GM10248 (cell line): ENCODE results near the gene EPB42.
"Not testable (repeated sequence)": the region's sequence is repeated elsewhere in the genome, so short reads cannot be mapped to it uniquely, and the experiment has no call there.

Experiments
- CTCF ChIA-PET: fragments of 300-600 bp; sonication (Branson Sonifier 250); formaldehyde crosslinking; extraction: SDS; loops from one replicate; lab custom pipeline; 2021; ENCODE audit warnings: antibody characterized with exemption; lab: Yijun Ruan, JAX
- POLR2A ChIA-PET: fragments of 350-650 bp; sonication (Branson Sonifier 250); formaldehyde crosslinking; extraction: SDS; loops from one replicate; lab custom pipeline; 2020; ENCODE audit warnings: antibody characterized with exemption; lab: Yijun Ruan, JAX
- DNase-seq: peaks from one replicate; pipeline ENCODE4 v3.0.0; 2012; ENCODE audit errors: extremely low spot score
- TF ChIP-seq, protein P1 (sequence below): IDR thresholded peaks from 2 replicates; pipeline ENCODE4 v1.5.1; 2012; ENCODE audit warnings: mild to moderate bottlenecking, low read depth; ENCODE audit errors: extremely low read depth, missing control alignments, control extremely low read depth

EPB42 gene

DNA sequence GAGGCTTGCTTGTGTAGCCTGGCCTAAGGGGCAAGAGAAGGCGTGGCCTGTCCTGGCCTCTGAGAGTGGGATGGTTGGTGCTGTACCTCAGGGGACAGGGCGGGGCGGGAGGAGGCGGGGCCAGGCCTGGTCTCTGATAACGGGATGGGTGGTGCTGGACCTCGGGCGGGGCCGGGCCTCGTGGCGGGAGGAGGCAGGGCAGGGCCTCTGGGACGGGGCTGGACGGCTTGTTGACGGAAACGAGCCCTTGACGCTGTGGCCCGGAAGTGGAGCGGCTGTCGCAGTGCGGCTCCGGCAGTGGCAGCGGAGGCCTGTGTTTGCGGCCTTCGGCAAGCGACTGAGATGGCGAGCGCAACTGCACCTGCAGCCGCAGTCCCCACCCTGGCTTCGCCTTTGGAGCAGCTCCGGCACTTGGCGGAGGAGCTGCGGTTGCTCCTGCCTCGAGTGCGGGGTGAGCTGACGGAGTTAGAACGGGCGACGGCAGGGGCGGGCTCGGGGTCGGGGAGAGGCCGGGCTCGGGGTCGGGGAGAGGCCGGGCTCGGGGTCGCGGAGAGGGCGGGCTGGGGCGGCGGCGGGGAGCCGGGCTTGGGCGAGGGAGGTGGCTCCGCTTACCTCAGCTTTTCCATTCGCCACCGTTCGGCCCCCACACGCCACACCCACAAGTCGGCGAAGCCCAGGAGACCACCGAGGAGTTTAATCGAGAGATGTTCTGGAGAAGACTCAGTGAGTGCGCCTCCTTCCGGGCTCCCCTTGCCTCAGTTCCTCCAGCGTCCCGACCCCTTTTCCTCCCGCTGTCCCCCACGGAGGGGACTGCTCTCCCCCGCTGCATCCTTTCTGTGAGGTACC lies 35.4 kb downstream of the EPB42 start, which contains the start of gene CCNDBP1:
Gene CCNDBP1, plus strand, starts transcription at position 247 of the 846 bp plus-strand sequence. Its CDS starts 96 bp downstream, at position 343.
- POLR2A ChIA-PET = no interaction called here
- CTCF ChIA-PET = interaction anchor here (0.6 to 3.0 kb wide), 5 partner anchors 9 to 123 kb away, joined by 3 to 19 read pairs (median 4); no protein-coding TSS in a partner anchor
- TF ChIP-seq, protein P1, sequence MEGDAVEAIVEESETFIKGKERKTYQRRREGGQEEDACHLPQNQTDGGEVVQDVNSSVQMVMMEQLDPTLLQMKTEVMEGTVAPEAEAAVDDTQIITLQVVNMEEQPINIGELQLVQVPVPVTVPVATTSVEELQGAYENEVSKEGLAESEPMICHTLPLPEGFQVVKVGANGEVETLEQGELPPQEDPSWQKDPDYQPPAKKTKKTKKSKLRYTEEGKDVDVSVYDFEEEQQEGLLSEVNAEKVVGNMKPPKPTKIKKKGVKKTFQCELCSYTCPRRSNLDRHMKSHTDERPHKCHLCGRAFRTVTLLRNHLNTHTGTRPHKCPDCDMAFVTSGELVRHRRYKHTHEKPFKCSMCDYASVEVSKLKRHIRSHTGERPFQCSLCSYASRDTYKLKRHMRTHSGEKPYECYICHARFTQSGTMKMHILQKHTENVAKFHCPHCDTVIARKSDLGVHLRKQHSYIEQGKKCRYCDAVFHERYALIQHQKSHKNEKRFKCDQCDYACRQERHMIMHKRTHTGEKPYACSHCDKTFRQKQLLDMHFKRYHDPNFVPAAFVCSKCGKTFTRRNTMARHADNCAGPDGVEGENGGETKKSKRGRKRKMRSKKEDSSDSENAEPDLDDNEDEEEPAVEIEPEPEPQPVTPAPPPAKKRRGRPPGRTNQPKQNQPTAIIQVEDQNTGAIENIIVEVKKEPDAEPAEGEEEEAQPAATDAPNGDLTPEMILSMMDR = peak; percentile 30
- peak; percentile 99 for DNase-seq

DNA sequence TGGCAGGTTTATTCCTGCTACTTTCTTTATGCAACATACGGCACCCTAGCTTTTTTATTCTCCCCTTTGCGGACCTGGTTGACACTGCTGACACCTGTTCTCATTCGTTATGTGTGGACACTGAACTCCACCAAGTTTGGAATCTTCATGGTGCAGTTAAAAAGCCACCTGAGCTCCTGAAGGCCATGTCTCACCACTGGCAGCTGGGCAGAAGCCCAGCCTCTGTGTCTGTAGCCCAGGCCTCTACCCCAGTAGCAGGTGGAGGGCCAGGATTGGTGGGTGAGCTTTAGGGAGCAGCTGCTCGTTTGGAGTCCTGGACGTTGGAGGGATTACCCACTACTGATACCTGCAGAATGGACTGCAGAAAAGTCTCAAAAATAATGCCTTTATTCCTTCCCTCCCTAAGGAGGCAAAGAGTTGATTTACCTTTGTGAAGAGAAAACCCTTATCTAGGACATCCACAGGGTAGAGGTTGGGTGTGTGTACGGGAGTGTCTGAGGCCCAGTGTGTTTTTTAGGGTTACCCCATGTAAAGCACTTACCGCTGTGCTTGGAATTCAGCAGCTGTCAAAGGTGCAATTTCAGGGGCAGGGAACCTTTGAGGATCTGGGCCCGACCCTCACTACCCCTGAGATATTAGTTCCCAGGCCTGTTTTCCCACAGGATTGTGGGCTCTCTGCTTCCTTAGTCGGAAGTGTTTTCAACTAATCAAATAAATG lies 36.3 kb downstream of the EPB42 start:
- ChIA-PET POLR2A (no interaction called here), CTCF (interaction anchor here (0.9 to 3.0 kb wide), 7 partner anchors 8 to 101 kb away, joined by 3 to 17 read pairs (median 3); no protein-coding TSS in a partner anchor)
- TF ChIP-seq, protein P1 = no peak
- no peak for DNase-seq

DNA sequence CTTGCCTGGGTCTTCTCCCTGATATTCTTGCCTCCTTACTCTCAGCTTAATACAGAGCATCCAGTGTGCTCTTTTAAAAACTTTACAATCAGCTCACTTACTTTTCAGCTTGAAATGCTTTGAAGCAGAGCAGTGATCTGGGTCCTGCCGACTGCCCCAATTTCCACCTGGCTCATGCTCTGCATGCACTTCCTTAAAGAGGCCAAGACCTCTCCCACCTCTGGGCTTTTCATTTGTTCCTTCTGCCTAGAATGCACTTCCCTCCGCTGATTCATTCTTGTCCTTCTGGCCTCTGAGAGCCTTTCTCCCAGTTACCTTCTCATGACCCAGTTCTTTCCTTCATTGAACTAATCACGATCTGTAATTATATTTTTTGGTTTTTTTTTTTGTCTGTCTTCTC lies 37.5 kb downstream of the EPB42 start:
- POLR2A ChIA-PET = interaction anchor here (0.5 kb wide), 1 partner anchor 272 kb away, joined by 3 read pairs; no protein-coding TSS in a partner anchor
- DNase-seq = no peak
- TF ChIP-seq, protein P1 = no peak
- CTCF ChIA-PET = interaction anchor here (1.0 to 1.6 kb wide), 6 partner anchors 8 to 102 kb away, joined by 3 to 7 read pairs (median 4); no protein-coding TSS in a partner anchor

DNA sequence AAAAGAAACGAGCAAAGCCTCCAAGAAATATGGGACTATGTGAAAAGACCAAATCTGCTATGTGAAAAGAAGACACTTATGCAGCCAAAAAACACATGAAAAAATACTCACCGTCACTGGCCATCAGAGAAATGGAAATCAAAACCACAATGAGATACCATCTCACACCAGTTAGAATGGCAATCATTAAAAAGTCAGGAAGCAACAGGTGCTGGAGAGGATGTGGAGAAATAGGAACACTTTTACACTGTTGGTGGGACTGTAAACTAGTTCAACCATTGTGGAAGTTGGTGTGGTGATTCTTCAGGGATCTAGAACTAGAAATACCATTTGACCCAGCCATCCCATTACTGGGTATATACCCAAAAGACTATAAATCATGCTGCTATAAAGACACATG lies 43.7 kb downstream of the EPB42 start:
- DNase-seq, POLR2A ChIA-PET, CTCF ChIA-PET: not testable (repeated sequence)

DNA sequence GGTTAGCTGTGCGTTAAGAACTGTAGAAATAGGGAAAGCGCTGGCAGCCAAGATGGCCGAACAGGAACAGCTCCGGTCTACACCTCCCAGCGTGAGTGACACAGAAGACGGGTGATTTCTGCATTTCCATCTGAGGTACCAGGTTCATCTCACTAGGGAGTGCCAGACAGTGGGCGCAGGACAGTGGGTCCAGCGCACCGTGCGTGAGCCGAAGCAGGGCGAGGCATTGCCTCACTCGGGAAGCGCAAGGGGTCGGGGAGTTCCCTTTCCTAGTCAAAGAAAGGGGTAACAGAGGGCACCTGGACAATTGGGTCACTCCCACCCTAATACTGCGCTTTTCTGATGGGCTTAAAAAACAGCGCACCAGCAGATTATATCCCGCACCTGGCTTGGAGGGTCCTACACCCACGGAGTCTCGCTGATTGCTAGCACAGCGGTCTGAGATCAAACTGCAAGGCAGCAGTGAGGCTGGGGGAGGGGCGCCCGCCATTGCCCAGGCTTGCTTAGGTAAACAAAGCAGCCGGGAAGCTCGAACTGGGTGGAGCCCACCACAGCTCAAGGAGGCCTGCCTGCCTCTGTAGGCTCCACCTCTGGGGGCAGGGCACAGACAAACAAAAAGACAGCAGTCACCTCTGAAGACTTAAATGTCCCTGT lies 45.0 kb downstream of the EPB42 start:
- CTCF ChIA-PET = interaction anchor here (1.2 to 1.7 kb wide), 4 partner anchors 8 to 28 kb away, joined by 3 to 5 read pairs (median 4); no protein-coding TSS in a partner anchor
- POLR2A ChIA-PET, DNase-seq: not testable (repeated sequence)

DNA sequence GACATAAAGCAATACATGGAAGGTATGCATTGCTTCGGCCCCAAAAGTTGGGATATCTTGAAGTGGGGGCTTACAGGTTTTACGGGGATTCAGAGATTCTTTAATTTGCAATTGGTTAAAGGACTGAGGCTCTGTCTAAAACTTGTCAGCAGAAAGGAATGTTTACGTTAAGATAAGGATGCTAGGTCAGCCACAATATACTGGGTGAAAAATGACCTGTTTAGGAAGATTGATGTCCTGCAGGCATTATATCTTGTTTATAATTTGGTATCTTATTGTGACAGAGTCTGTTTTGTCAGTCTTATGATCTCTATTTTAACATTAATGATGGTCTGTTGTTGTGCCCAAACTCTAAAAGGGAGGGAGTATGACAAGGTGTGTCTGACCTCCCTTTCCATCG lies 50.9 kb downstream of the EPB42 start:
- TF ChIP-seq, protein P1 = no peak
- CTCF ChIA-PET = no interaction called here
- no peak for DNase-seq
- POLR2A ChIA-PET = no interaction called here
